Memory B cell (primary cell): ENCODE results near the gene LAMTOR5.

Experiments
- ATAC-seq: fragments of 150-1000 bp; cut with Tn5 transposase; 2 replicates; pipeline ENCODE4 v1.10.0; 2021; ENCODE audit warnings: low read depth, mild to moderate bottlenecking, moderate library complexity
- DNase-seq, 2 donors: peaks; one replicate each; pipeline ENCODE4 v3.0.0; 2022; ENCODE audit warnings: low spot score in 2 of 2
- H3K27ac Mint-ChIP-seq: one replicate; pipeline ENCODE4 v1.8.0; 2022; ENCODE audit warnings: mild to moderate bottlenecking, moderate library complexity, mixed read lengths
- H3K27me3 Mint-ChIP-seq: one replicate; pipeline ENCODE4 v1.8.0; 2022; ENCODE audit warnings: mixed read lengths
- H3K36me3 Mint-ChIP-seq: one replicate; pipeline ENCODE4 v1.8.0; 2022; ENCODE audit warnings: mild to moderate bottlenecking, mixed read lengths
- H3K4me1 Mint-ChIP-seq: one replicate; pipeline ENCODE4 v1.8.0; 2022; ENCODE audit warnings: mixed read lengths
- H3K4me3 Mint-ChIP-seq: one replicate; pipeline ENCODE4 v1.8.0; 2022; ENCODE audit warnings: mild to moderate bottlenecking, moderate library complexity, mixed read lengths
- H3K9me3 Mint-ChIP-seq: one replicate; pipeline ENCODE4 v1.8.0; 2022; ENCODE audit warnings: mixed read lengths

Gene LAMTOR5

DNA sequence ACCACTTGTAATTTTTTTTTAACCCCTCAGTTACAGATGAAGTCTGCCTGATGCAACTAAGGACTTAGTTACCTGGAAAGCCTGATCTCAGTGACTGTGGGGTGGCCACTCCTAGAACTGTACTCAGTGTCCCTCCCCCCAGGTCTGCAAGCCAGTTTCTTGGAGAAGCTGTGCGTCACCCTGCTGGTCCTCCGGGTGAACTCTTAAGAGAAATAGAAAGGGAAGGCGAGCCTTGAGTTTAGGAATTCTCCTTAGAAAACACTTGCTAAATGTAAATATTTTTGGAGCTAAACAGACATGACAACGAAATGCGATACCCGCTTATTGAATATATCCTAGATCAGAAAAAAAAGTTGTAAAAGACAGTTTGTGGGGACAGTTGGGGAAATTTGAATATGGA is 17.4 kb downstream of the LAMTOR5 start:
- Mint-ChIP-seq H3K36me3 (peaks cover 7% of the 10 kb centered on the region), H3K27ac (no peak overlapping the region), H3K27me3 (no peaks in the 10 kb centered on the region), H3K4me3 (peak overlapping the region; percentile 59), H3K4me1 (peaks cover 38% of the 10 kb centered on the region), H3K9me3 (no peaks in the 10 kb centered on the region)
- ATAC-seq (no peak), DNase-seq (no peak)

DNA sequence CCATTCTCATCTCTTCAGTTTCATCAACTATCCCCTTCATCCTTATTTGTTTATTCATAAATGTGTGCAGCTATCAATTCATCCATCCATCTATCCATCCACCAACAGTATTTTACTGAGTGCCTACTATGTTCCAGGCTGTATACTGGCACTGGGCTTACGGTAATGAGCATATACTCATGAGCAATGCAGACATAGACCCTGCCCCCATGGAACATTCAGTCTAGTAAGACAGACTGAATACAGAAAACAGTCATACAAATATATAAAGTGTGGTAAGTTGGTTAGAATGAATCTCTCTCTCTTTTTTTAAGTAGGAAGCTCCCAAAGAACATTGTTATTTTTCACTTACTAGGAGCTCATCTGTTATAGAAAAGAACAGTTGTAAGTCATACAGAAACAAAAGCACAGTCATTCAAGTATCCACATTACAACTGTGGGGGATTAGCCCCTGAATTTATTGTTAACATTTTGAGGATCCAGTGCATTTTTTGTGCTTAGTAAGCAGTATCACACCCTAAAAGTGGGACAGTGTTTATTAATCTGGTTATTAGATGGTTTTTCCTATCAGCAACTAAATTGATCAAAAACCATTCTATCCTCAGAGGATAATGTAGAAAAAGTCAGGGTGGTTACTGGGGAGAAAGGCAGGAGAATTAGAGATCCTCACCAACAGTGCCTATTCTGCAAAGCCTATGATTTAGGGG is 20.3 kb downstream of the LAMTOR5 start:
- H3K9me3 Mint-ChIP-seq: no peaks in the 10 kb centered on the region
- DNase-seq (no peak), ATAC-seq (no peak)
- H3K27ac Mint-ChIP-seq: peak overlapping the region; percentile 96
- H3K4me1 Mint-ChIP-seq: peaks cover 51% of the 10 kb centered on the region
- H3K4me3 Mint-ChIP-seq: no peak overlapping the region
- peaks cover 4% of the 10 kb centered on the region for H3K36me3 Mint-ChIP-seq
- no peaks in the 10 kb centered on the region for H3K27me3 Mint-ChIP-seq

DNA sequence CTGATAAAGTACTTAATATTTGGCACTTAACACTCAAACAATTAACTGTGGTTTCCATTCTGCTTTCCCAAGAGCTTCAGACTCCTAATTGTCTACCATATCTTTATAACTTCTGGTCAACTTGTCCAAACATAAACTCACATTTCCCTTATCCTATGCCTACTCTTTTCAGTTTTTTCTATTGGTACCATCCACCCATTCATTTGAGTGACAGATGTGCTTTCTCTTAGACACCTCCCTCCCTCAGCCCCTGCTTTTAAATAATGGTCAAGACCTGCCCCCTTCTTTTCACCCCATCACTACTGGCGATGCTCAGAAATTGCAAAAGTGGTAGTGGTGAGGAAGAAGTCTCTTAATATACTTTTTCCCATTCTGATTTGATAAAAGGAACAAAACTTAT is 22.1 kb downstream of the LAMTOR5 start:
- no peak for DNase-seq
- no peaks in the 10 kb centered on the region for H3K9me3 Mint-ChIP-seq
- peak overlapping the region; percentile 76 for H3K4me3 Mint-ChIP-seq
- H3K4me1 Mint-ChIP-seq: peaks cover 67% of the 10 kb centered on the region
- no peaks in the 10 kb centered on the region for H3K27me3 Mint-ChIP-seq
- H3K27ac Mint-ChIP-seq: peak overlapping the region; percentile 96
- ATAC-seq: peak; percentile 4
- peaks cover 4% of the 10 kb centered on the region for H3K36me3 Mint-ChIP-seq

DNA sequence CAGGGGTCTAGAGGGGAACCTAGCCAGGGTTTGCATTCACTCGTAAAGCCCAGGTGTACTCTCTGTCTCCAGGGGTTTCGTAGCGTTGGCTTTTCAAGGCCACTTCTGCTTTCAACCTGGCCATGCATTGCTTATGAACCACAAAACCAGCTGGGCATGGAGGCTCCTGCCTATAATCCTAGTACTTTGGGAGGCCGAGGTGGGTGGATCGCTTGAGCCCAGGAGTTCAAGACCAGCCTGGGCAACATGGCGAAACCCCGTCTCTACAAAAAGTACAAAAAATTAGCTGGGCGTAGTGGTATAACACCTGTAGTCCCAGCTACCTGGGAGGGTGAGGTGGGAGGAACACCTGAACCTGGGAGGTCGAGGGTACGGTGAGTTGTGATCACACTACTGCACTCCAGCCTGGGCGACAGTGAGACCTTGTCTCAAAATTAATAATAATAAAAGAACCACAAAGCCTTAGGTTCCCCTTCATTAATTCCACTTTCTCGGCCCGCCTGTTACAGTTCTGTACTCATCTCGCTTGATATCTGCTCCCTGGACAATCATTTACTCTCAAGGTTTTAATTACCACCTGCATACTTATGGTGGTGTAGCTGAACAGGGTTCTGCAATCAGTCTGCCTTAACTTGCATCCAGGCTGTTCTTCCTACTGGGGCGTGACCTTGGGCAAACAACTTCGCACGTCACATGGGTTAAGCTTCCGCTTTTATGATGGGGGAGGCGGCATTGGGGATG is 22.7 kb downstream of the LAMTOR5 start:
- H3K4me3 Mint-ChIP-seq: peak overlapping the region; percentile 76
- H3K27ac Mint-ChIP-seq: peak overlapping the region; percentile 96
- H3K27me3 Mint-ChIP-seq: no peaks in the 10 kb centered on the region
- DNase-seq (peak; percentile 65 to 77), ATAC-seq (peak; percentile 82)
- peaks cover 4% of the 10 kb centered on the region for H3K36me3 Mint-ChIP-seq
- H3K4me1 Mint-ChIP-seq: peaks cover 72% of the 10 kb centered on the region
- no peaks in the 10 kb centered on the region for H3K9me3 Mint-ChIP-seq

DNA sequence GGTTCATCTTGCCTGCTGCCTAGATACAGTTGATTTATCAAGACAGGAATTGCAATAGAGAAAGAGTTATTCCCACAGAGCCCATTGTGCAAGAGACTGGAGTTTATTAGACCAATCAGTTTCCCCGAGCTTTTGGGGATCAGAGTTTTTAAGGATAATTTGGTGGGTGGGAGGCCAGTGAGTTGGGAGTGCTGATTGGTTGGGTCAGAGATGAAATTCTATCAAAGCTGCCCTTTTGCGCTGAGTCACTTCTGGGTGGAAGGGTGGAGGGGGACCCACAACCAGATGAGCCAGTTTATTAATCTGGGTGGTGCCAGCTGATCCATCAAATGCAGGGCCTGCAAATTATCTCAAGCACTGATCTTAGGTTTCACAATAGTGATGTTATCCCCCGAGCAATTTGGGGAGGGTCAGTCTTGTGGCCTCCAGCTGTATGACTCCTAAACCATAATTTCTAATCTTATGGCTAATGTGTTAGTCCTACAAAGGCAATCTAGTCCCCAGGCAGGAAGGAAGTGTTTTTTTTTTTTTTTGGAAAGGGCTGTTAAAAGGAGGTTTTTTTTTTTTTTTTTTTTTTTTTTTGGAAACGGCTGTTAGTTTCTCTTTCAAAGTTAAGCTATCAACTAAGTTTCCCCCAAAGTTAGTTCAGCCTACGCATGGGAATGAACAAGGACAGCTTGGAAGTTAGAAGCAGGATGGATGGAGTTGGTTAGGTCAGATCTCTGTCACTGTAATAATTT is 24.1 kb downstream of the LAMTOR5 start:
- DNase-seq: no peak
- peak overlapping the region; percentile 96 for H3K27ac Mint-ChIP-seq
- H3K27me3 Mint-ChIP-seq: no peaks in the 10 kb centered on the region
- peaks cover 4% of the 10 kb centered on the region for H3K36me3 Mint-ChIP-seq
- no peaks in the 10 kb centered on the region for H3K9me3 Mint-ChIP-seq
- H3K4me1 Mint-ChIP-seq: peaks cover 71% of the 10 kb centered on the region
- ATAC-seq: no peak
- peak overlapping the region; percentile 76 for H3K4me3 Mint-ChIP-seq

DNA sequence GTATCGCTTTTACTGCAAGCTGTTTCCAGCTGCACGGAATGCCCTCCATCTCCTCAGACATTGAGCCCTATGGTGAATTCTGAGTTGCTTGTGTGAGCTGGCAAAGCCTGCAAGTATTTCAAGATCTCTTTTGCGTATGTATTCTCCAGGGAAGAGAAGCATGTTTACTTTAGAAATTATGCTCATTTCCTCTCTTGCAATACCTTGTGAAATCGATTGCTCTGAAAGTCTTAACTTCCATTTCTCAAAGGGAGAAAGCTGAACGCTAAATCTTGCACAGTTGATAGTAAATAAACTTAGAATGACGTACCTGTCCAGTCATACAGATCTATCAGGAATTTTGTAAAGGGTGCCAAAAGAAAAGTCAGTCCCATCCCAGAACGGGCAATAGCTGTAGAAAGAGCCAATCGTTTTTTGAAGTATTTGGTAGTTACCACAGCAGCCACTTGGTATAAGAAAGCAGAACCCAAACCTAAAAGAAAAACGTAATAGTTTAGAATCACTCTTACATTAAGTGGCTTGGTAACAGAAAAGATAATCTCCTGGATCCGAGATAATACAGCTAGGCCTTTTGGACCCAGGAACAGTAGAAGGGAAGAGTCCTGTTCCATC is 26.7 kb downstream of the LAMTOR5 start:
- H3K4me1 Mint-ChIP-seq: peaks cover 55% of the 10 kb centered on the region
- peak overlapping the region; percentile 96 for H3K27ac Mint-ChIP-seq

DNA sequence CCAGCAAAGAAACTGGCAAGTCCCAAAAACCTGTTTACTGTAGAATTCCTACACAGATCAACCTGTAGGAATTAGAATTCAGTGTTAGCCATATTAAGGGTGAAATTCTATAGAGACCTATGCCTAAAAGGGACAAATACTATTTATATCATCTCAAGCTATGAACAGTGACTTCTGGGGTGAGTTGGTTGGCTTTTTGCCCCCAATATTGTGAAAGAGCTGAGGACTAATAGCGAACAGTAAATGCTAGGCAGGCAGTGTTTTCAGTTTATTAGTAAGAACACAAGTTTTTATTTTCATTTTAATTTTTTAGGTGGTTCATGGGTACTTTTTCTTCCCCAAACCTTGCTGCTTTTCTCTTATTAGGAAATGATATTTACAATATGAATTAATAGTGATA is 32.0 kb downstream of the LAMTOR5 start:
- peaks cover 7% of the 10 kb centered on the region for H3K36me3 Mint-ChIP-seq

More for the DNA sequence above, 26.7 kb downstream of the LAMTOR5 start:
- Mint-ChIP-seq H3K36me3 (peaks cover 5% of the 10 kb centered on the region), H3K9me3 (no peaks in the 10 kb centered on the region), H3K27me3 (no peaks in the 10 kb centered on the region), H3K4me3 (peak overlapping the region; percentile 75)
- ATAC-seq (peak; percentile 28), DNase-seq (peak; percentile 20 to 31)

DNA sequence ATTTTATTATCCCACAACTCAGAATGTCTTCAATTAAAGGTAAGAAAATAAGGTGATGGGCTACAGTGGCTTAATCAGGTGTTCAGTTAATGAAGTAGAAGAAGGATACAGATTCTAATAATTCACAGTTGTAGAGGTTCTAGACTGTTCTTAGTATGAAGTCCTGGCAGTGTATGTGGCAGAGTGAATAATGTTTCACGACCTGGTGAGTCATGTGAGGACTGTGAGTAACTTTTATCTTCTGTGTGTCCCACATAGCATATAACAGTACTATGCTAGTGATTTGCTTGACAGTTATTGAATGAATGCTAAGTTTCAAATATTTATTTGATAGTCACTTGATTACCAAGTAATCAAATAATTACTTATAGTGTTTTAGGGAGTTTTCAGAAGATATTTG is 36.7 kb downstream of the LAMTOR5 start:
- no peak for ATAC-seq
- Mint-ChIP-seq H3K9me3 (no peaks in the 10 kb centered on the region), H3K4me1 (peaks cover 7% of the 10 kb centered on the region), H3K27me3 (no peaks in the 10 kb centered on the region), H3K27ac (peak overlapping the region; percentile 66), H3K36me3 (peaks cover 5% of the 10 kb centered on the region), H3K4me3 (no peak overlapping the region)
- no peak for DNase-seq

More for the DNA sequence above, 32.0 kb downstream of the LAMTOR5 start:
- no peak for ATAC-seq
- Mint-ChIP-seq H3K27ac (no peak overlapping the region), H3K4me3 (no peak overlapping the region), H3K9me3 (no peaks in the 10 kb centered on the region), H3K4me1 (peaks cover 18% of the 10 kb centered on the region), H3K27me3 (no peaks in the 10 kb centered on the region)
- DNase-seq: no peak

DNA sequence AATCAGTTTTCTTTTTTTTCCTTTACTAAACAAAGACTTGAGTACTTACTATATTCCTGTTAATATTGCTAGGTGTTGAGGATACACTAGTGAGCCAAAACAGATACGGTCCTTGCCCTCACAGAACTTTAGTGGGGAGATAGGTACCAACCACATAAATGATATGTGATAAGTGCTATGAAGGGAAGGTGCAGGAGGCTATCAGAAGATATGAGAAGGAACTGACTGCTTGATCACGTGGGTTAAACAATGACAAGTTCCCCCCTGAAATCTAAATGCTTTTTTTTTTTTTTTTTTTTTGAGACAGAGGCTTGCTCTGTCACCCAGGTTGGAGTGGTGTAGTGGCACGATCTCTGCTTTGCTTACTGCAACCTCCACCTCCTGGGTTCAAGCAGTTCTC is 43.3 kb downstream of the LAMTOR5 start:
- Mint-ChIP-seq H3K4me1 (peaks cover 11% of the 10 kb centered on the region), H3K36me3 (peaks cover 17% of the 10 kb centered on the region), H3K27ac (no peak overlapping the region), H3K4me3 (no peak overlapping the region), H3K27me3 (no peaks in the 10 kb centered on the region), H3K9me3 (no peaks in the 10 kb centered on the region)
- DNase-seq (no peak), ATAC-seq (no peak)

DNA sequence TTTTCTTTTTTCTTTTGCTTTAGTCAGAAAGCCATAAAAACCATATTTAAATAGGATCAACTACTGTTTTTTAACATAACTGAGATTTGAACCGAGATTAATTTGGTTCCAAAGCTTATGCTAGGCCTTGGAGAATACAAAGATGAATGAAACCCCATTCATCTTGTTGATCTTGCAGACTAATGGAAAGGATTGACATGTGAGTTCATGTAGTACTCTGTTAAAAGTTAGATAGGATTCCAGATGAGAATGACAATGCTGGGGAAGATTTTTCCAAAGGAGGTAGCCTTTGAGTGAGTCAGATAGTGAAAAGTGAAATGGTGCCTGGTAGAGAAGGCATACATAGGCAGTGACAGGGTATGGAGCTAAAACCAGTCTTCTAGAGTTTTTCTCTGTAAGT is 45.6 kb downstream of the LAMTOR5 start:
- Mint-ChIP-seq H3K27me3 (no peaks in the 10 kb centered on the region), H3K4me1 (peaks cover 11% of the 10 kb centered on the region), H3K9me3 (no peaks in the 10 kb centered on the region), H3K36me3 (peaks cover 17% of the 10 kb centered on the region), H3K27ac (no peak overlapping the region), H3K4me3 (no peak overlapping the region)
- DNase-seq (no peak), ATAC-seq (no peak)

DNA sequence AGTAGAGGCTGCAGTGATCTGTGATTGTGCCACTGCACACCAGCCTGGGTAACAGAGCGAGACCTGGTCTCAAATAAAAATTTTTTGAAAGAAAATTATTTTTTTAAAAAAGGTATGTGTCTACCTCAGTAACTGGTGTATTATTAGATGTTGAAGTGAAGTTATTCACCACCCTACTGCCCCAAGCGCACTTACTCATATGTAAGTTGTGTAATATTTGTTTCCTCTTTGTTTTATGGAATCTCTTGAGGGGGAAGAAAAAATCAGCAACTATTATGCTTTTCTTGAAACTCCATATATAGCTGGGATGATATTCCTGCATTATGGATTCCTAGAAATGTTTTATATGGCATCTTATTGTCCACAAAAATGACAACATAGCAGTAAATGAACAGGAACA is 47.1 kb downstream of the LAMTOR5 start:
- H3K4me3 Mint-ChIP-seq: no peak overlapping the region
- H3K4me1 Mint-ChIP-seq: peaks cover 10% of the 10 kb centered on the region
- H3K27me3 Mint-ChIP-seq: no peaks in the 10 kb centered on the region
- H3K36me3 Mint-ChIP-seq: peaks cover 13% of the 10 kb centered on the region
- no peak overlapping the region for H3K27ac Mint-ChIP-seq
- DNase-seq (no peak), ATAC-seq (no peak)
- no peaks in the 10 kb centered on the region for H3K9me3 Mint-ChIP-seq

DNA sequence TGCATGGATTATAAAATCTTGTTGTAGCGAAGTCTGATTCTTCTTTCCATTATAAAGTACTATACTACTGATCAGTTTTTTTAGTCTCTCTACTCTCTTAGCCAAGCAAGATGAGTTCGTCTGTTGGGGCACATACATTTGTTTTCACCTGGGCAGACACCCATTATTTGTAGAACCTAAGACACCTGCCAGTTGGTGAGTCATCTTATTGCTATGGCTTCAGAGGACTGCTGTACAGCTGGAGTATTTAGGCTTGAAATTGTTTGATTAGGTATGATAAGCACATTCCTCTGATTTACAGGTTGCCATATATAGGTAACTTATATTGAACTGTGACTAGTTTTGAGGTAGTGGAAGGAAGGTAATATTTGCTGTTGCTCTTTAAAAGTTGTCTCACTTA is 51.1 kb downstream of the LAMTOR5 start:
- H3K36me3 Mint-ChIP-seq: peaks cover 2% of the 10 kb centered on the region
- H3K27me3 Mint-ChIP-seq: no peaks in the 10 kb centered on the region
- H3K27ac Mint-ChIP-seq: peak overlapping the region; percentile 5
- no peaks in the 10 kb centered on the region for H3K9me3 Mint-ChIP-seq
- no peak for DNase-seq
- H3K4me1 Mint-ChIP-seq: peaks cover 12% of the 10 kb centered on the region
- H3K4me3 Mint-ChIP-seq: no peak overlapping the region
- ATAC-seq: no peak

DNA sequence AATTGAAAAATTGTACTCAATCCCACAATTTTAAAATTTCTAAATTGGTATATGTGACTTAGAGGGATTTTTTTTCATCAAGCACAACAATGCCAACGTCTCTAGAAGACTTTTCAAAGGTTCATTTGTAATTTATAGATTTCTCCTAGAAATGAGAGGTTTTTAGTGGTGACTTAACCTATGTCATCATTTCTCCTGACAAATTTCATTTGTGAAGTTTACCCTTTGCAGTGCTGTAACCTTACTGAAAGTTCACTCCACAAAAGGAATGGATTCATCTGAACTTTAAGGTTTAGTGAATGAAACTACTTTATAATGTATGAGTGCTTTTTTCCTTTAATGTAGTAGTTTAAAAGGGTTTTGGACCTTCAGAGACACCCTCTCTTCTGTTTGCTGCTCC is 52.2 kb downstream of the LAMTOR5 start:
- Mint-ChIP-seq H3K27me3 (no peaks in the 10 kb centered on the region), H3K27ac (peak overlapping the region; percentile 5), H3K9me3 (no peaks in the 10 kb centered on the region), H3K4me3 (no peak overlapping the region), H3K4me1 (peaks cover 17% of the 10 kb centered on the region), H3K36me3 (no peaks in the 10 kb centered on the region)
- DNase-seq: no peak
- no peak for ATAC-seq
